Endothelial cell of umbilical vein (primary cell): Measurements from ENCODE around the gene ZNF839. TPM values are rescaled to one million over a fixed set of nuclear protein-coding genes. Genes with fewer than 3 reads are reported as not detected.

Source experiments
- BruUV-seq: library from RNA; stranded (reverse); fragments of 400-500 nt; replicated peaks from 2 replicates; lab custom pipeline; 2021; lab: Mats Ljungman, UMichigan
- CTCF ChIA-PET: fragments of 300-600, 350-600 bp; sonication (Branson Sonifier 250); formaldehyde crosslinking; loops from one replicate; lab custom pipeline; 2021; ENCODE audit warnings: antibody characterized with exemption, inconsistent platforms; lab: Charles Lee
- POLR2A ChIA-PET: fragments of 300-600, 350-600 bp; sonication (Branson Sonifier 250); formaldehyde crosslinking; loops from one replicate; lab custom pipeline; 2021; ENCODE audit warnings: antibody characterized with exemption, inconsistent platforms; lab: Charles Lee
- DNase-seq: peaks from one replicate; pipeline ENCODE4 v3.0.0-alpha.2; 2011; ENCODE audit warnings: low read depth, low spot score
- FAIRE-seq: peaks from 2 replicates; lab custom pipeline; 2011; peaks lifted over from hg19 to GRCh38; lab: Jason Lieb, UNC
- H2AFZ ChIP-seq: 2 replicates; pipeline ENCODE4 v1.6.0; 2012; ENCODE audit warnings: low read depth, low read length, control low read depth, inconsistent platforms
- H3K27ac ChIP-seq: 2 replicates; pipeline ENCODE4 v1.5.1; 2011; ENCODE audit warnings: low read depth, mild to moderate bottlenecking, control low read depth, low read length, moderate library complexity; ENCODE audit not compliant: insufficient read depth
- H3K27me3 ChIP-seq, 2 experiments: 2 replicates each; pipeline versions ENCODE4 v1.6.0 to v1.6.1; 2011; ENCODE audit warnings: low read length in 2 of 2, mixed read lengths in 1 of 2; ENCODE audit not compliant: control insufficient read depth in 2 of 2, insufficient read depth in 2 of 2
- H3K36me3 ChIP-seq, 2 experiments: 2 replicates in 1 of 2; 3 replicates in 1 of 2; pipeline ENCODE4 v1.5.1; 2011; ENCODE audit warnings: low read length in 2 of 2, mild to moderate bottlenecking in 1 of 2, moderate library complexity in 1 of 2; ENCODE audit not compliant: control insufficient read depth in 2 of 2, insufficient read depth in 2 of 2; ENCODE audit errors: extremely low read depth in 1 of 2
- H3K4me1 ChIP-seq: 3 replicates; pipeline ENCODE4 v1.5.1; 2011; ENCODE audit warnings: mild to moderate bottlenecking, low read length; ENCODE audit not compliant: control insufficient read depth, insufficient read depth; ENCODE audit errors: extremely low read depth
- H3K4me2 ChIP-seq: 2 replicates; pipeline ENCODE4 v1.6.1; 2011; ENCODE audit warnings: low read length, control low read depth, mixed read lengths; ENCODE audit not compliant: insufficient read depth
- H3K4me3 ChIP-seq, 3 experiments: fragments of 200-600 bp in 1 of 3; sonication (generic), shearing (Covaris generic) in 1 of 3; replicated peaks in 1 of 3; 2 replicates each; pipeline ENCODE4 v1.5.1; 2011 to 2016; ENCODE audit warnings: control low read depth in 3 of 3, low read length in 3 of 3, mild to moderate bottlenecking in 2 of 3, inconsistent platforms in 1 of 3, low read depth in 1 of 3, moderate library complexity in 1 of 3; ENCODE audit not compliant: insufficient read depth in 1 of 3
- H3K79me2 ChIP-seq: 2 replicates; pipeline ENCODE4 v1.6.0; 2012; ENCODE audit warnings: low read length, inconsistent platforms; ENCODE audit not compliant: control insufficient read depth, insufficient read depth
- H3K9ac ChIP-seq: replicated peaks from 2 replicates; pipeline ENCODE3; 2011; ENCODE audit warnings: low read length, control low read depth; ENCODE audit not compliant: insufficient read depth; ENCODE audit errors: extremely low read depth
- H3K9me1 ChIP-seq: replicated peaks from 3 replicates; pipeline ENCODE4 v1.6.0; 2011; ENCODE audit warnings: mild to moderate bottlenecking, low read length; ENCODE audit not compliant: control insufficient read depth, insufficient read depth; ENCODE audit errors: extremely low read depth
- H3K9me3 ChIP-seq: replicated peaks from 2 replicates; pipeline ENCODE4 v1.5.1; 2012; ENCODE audit warnings: low read length, inconsistent platforms; ENCODE audit not compliant: control insufficient read depth, insufficient read depth
- H4K20me1 ChIP-seq: replicated peaks from 2 replicates; pipeline ENCODE3; 2011; ENCODE audit warnings: mild to moderate bottlenecking, low read length; ENCODE audit not compliant: control insufficient read depth, insufficient read depth; ENCODE audit errors: extremely low read depth
- EZH2 ChIP-seq: IDR thresholded peaks from 2 replicates; pipeline ENCODE4 v1.6.1; 2012; ENCODE audit warnings: borderline replicate concordance, low read depth, mild to moderate bottlenecking, moderate library complexity, low read length, inconsistent platforms; ENCODE audit not compliant: severe bottlenecking
- FOS ChIP-seq: IDR thresholded peaks from 2 replicates; pipeline ENCODE4 v1.6.1; 2011; ENCODE audit warnings: mild to moderate bottlenecking, low read length, moderate library complexity, borderline replicate concordance; ENCODE audit not compliant: insufficient read depth
- GATA2 ChIP-seq: IDR thresholded peaks from 2 replicates; pipeline ENCODE4 v1.7.0; 2011; ENCODE audit warnings: low read depth, mild to moderate bottlenecking, moderate library complexity, mixed read lengths, low read length; ENCODE audit not compliant: insufficient read length, insufficient read depth
- JUN ChIP-seq: IDR thresholded peaks from 2 replicates; pipeline ENCODE4 v1.6.1; 2011; ENCODE audit warnings: borderline replicate concordance, low read depth; ENCODE audit not compliant: insufficient read length, insufficient read depth
- MYC ChIP-seq: IDR thresholded peaks from one replicate; pipeline ENCODE4 v1.6.1; 2011; ENCODE audit warnings: mild to moderate bottlenecking, low read depth, low read length
- POLR2A ChIP-seq: IDR thresholded peaks from 2 replicates; pipeline ENCODE4 v1.6.1; 2012; ENCODE audit warnings: low read depth, mild to moderate bottlenecking, control low read depth, low read length
- POLR2AphosphoS5 ChIP-seq: IDR thresholded peaks from 2 replicates; pipeline ENCODE4 v1.6.1; 2012; ENCODE audit warnings: low read depth, mild to moderate bottlenecking, control low read depth, low read length, moderate library complexity; ENCODE audit not compliant: insufficient read depth
- dilution Hi-C: fragments of 300-500 bp; cut with MboI; formaldehyde crosslinking; loops from one replicate; pipeline ENCODE4 v1.15.0; 2019; ENCODE audit warnings: low sequenced_read_pairs; ENCODE audit not compliant: extremely low pct_ligation_motif_present
- intact Hi-C: fragments of 100-400 bp; cut with micrococcal nuclease; formaldehyde crosslinking; loops from one replicate; pipeline ENCODE4 v1.10.0; 2022
- polyA plus RNA-seq, 4 experiments: library from polyadenylated mRNA; depleted of rRNA in 3 of 4; stranded (reverse) in 3 of 4; unstranded in 1 of 4; fragments of >200 nt; gene quantifications; 2 replicates each; pipeline versions ENCODE4 v1.2.1 to v1.2.3, GENCODE V29; 2011 to 2012; ENCODE audit warnings: missing spikeins in 1 of 4
- total RNA-seq: library from RNA; stranded (reverse); gene quantifications from 2 replicates; pipeline ENCODE4 v1.2.3, GENCODE V29; 2021
- TF ChIP-seq, protein P1 (sequence below), 2 donors: IDR thresholded peaks; 1 replicate in 1 of 2; 2 replicates in 1 of 2; pipeline ENCODE4 v1.5.1; 2011; ENCODE audit warnings: low read length in 2 of 2, mild to moderate bottlenecking in 2 of 2, moderate library complexity in 2 of 2, control low read depth in 1 of 2, inconsistent platforms in 1 of 2, low read depth in 1 of 2; ENCODE audit not compliant: insufficient read depth in 1 of 2; ENCODE audit errors: extremely low read depth in 1 of 2
- TF ChIP-seq, protein P2 (sequence below): IDR thresholded peaks from 2 replicates; pipeline ENCODE4 v1.6.1; 2011; ENCODE audit not compliant: insufficient read depth, insufficient read length

The ZNF839 gene
- total and polyA plus RNA-seq, 2 donors (not counting 3 experiments of a cell fraction or from before 2014, with no cell fraction given) = 9.8 to 12.5 TPM

DNA sequence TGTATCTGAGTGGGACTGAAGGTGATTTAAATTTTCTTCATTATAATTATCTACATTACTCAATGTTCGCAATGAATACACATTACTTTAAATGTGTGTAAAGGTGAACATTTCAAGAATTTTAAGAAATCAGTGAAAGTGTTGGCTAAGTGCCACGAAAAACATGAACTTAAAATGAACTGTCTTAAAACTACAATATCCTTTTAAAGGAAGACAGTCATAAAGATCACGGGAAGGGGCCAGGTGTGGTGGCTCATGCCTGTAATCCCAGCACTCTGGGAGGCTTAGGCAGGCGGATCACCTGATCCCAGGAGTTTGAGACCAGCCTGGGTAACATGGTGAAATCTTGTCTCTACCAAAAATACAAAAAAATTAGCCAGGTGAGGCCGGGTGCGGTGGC is 25.8 kb upstream of the ZNF839 start:
- Histone ChIP-seq H3K4me1 (peaks cover 3% of the 10 kb centered on the region), H3K4me2 (no peak overlapping the region), H2AFZ (no peak overlapping the region), H3K4me3 (no peak overlapping the region), H3K27ac (no peak overlapping the region), H3K9ac (no peak overlapping the region), H3K27me3 (no peaks in the 10 kb centered on the region), H3K9me3 (no peaks in the 10 kb centered on the region), H3K9me1 (no peaks in the 10 kb centered on the region), H3K79me2 (no peaks in the 10 kb centered on the region), H4K20me1 (no peaks in the 10 kb centered on the region), H3K36me3 (no peaks in the 10 kb centered on the region)
- ChIA-PET CTCF (interaction anchor here (0.7 to 1.4 kb wide), 2 partner anchors 20 to 52 kb away, joined by 3 to 5 read pairs; no protein-coding TSS in a partner anchor), POLR2A (no interaction called here)
- BruUV-seq = no TSS peak
- DNase-seq (no peak), FAIRE-seq (no peak)
- intact Hi-C loops (no loop called here), dilution Hi-C loops (no loop called here)
- no peak for TF ChIP-seq JUN
- TF ChIP-seq POLR2AphosphoS5 = no peak
- TF ChIP-seq MYC = no peak
- TF ChIP-seq, protein P1, sequence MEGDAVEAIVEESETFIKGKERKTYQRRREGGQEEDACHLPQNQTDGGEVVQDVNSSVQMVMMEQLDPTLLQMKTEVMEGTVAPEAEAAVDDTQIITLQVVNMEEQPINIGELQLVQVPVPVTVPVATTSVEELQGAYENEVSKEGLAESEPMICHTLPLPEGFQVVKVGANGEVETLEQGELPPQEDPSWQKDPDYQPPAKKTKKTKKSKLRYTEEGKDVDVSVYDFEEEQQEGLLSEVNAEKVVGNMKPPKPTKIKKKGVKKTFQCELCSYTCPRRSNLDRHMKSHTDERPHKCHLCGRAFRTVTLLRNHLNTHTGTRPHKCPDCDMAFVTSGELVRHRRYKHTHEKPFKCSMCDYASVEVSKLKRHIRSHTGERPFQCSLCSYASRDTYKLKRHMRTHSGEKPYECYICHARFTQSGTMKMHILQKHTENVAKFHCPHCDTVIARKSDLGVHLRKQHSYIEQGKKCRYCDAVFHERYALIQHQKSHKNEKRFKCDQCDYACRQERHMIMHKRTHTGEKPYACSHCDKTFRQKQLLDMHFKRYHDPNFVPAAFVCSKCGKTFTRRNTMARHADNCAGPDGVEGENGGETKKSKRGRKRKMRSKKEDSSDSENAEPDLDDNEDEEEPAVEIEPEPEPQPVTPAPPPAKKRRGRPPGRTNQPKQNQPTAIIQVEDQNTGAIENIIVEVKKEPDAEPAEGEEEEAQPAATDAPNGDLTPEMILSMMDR (IDR thresholded peaks at IDR 0.05; ENCODE audit: extremely low read depth in 1 of 2, insufficient read depth in 1 of 2, low read depth in 1 of 2, low read length in 2 of 2) = no peak
- no peak for TF ChIP-seq EZH2
- TF ChIP-seq FOS = no peak
- TF ChIP-seq POLR2A = no peak
- TF ChIP-seq, protein P2, sequence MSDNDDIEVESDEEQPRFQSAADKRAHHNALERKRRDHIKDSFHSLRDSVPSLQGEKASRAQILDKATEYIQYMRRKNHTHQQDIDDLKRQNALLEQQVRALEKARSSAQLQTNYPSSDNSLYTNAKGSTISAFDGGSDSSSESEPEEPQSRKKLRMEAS = no peak
- TF ChIP-seq GATA2 = no peak
